Measurements from ENCODE around the gene OR51G1. TPM values are rescaled to one million over a fixed set of nuclear protein-coding genes. Genes with fewer than 3 reads are reported as not detected.

Gene OR51G1
- not detected in 2 replicates for total RNA-seq (2021)
- long read RNA-seq: 0 reads

DNA sequence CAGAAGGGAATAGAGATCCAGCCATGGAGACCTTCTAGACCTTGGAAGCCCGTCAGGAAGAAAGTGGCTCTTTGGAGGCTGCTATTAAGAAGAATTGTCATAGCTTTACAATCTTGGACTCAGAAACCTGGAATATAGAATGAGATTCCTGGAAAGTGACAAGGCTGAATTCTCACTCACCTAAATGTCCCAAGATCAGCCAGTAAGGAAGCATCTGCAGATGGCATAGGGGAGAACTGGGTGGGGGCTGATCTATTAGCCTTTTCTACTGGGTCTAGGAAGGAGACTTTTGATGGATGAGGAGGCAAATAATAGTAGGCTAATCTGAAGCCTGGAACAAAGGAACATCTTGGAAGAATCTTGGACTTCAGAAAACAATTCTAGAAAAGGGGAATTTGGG lies at the start of gene OR51G1:
Gene OR51G1, minus strand, starts transcription at position 101 of the 400 bp plus-strand sequence. Its CDS starts 0 bp downstream, at position 101.
- no peak for TF ChIP-seq CTCF (conservative IDR thresholded peaks at IDR 0.05)
- no CpG with 5 or more reads among the region's 1 CpG for WGBS (ENCODE audit: extremely low coverage, insufficient read length, low lambda C conversion rate)

More for the DNA sequence above, at the start of gene OR51G1:
- no peak within 1 kb of the TSS for H4K8ac ChIP-seq (replicated peaks; ENCODE audit: insufficient read length, low read depth, low read length)
- H3K23me2 ChIP-seq (ENCODE audit: insufficient read length, low read depth, low read length, poor library complexity, severe bottlenecking): no peaks in the 10 kb centered on the region
- H3K79me1 ChIP-seq (ENCODE audit: insufficient read depth, low read depth, low read length, poor library complexity, severe bottlenecking): no peaks in the 10 kb centered on the region
- H3K14ac ChIP-seq (ENCODE audit: insufficient read depth, low read length): no peak within 1 kb of the TSS
- no peak within 1 kb of the TSS for H3K4me2 ChIP-seq (ENCODE audit: insufficient read depth, insufficient read length, low read length)
- H4K20me1 ChIP-seq (ENCODE audit: control insufficient read depth, insufficient read depth, insufficient read length): no peaks in the 10 kb centered on the region
- Mint-ChIP-seq H3K27ac (no peak within 1 kb of the TSS; a peak in 1 of 7 replicates), H3K4me3 (no peak within 1 kb of the TSS), H3K4me1 (no peaks in the 10 kb centered on the region), H3K36me3 (ENCODE audit: insufficient read depth in 1 of 3, low read depth in 3 of 3) (no peaks in the 10 kb centered on the region), H3K9me3 (no peaks in the 10 kb centered on the region), H3K27me3 (ENCODE audit: low read depth) (no peaks in the 10 kb centered on the region; the same call in 1 of the 2 replicates)
- no peak for DNase-seq
- H3T11ph ChIP-seq (ENCODE audit: low read length): no peak within 1 kb of the TSS
- H3K27ac ChIP-seq (ENCODE audit: insufficient read length, low read depth, low read length): no peak within 1 kb of the TSS
- H2BK15ac ChIP-seq (ENCODE audit: low read depth, low read length): no peak within 1 kb of the TSS
- H3K23ac ChIP-seq (ENCODE audit: insufficient read length, low read depth, low read length): no peak within 1 kb of the TSS
- no peak within 1 kb of the TSS for H4K5ac ChIP-seq (ENCODE audit: insufficient read length, low read depth, low read length)
- no peak within 1 kb of the TSS for H3K56ac ChIP-seq (ENCODE audit: insufficient read length, low read depth, low read length)
- no peak within 1 kb of the TSS for H3K4ac ChIP-seq (ENCODE audit: low read depth, low read length)
- no peaks in the 10 kb centered on the region for H3K4me1 ChIP-seq (ENCODE audit: insufficient read depth, low read length)
- H3K27me3 ChIP-seq (ENCODE audit: insufficient read depth, low read length): no peaks in the 10 kb centered on the region
- H3K9ac ChIP-seq (ENCODE audit: extremely low read depth, insufficient read length, low read length): no peak within 1 kb of the TSS
- no peaks in the 10 kb centered on the region for H3K79me2 ChIP-seq (ENCODE audit: insufficient read depth, low read length)
- no peaks in the 10 kb centered on the region for H3K9me3 ChIP-seq (ENCODE audit: control insufficient read depth, low read depth, low read length)
- H4K91ac ChIP-seq (ENCODE audit: insufficient read length, low read depth, low read length): no peak within 1 kb of the TSS
- no peak within 1 kb of the TSS for H2BK12ac ChIP-seq (ENCODE audit: insufficient read length, low read depth, low read length)
- H2BK120ac ChIP-seq (ENCODE audit: low read depth, low read length, poor library complexity, severe bottlenecking): no peak within 1 kb of the TSS
- no peak within 1 kb of the TSS for H2AFZ ChIP-seq (ENCODE audit: low read length)
- no peak within 1 kb of the TSS for H2AK5ac ChIP-seq (ENCODE audit: insufficient read length, low read length)
- H3K18ac ChIP-seq (ENCODE audit: insufficient read length, low read depth, low read length): no peak within 1 kb of the TSS
- no peak within 1 kb of the TSS for H2BK20ac ChIP-seq (ENCODE audit: low read depth, low read length, poor library complexity, severe bottlenecking)
- H2BK5ac ChIP-seq (ENCODE audit: insufficient read length, low read length): no peak within 1 kb of the TSS
